HCT116 (cell line): ENCODE results near the gene LRRC1. TPM values are rescaled to one million over a fixed set of nuclear protein-coding genes. Genes with fewer than 3 reads are reported as not detected.
A peak's percentile ranks its signal among the peaks of the same experiment; 100 is the strongest.

Experiments
- ATAC-seq: fragments of 200-7000 bp; cut with Tn5 transposase; 2 replicates; pipeline ENCODE4 v1.9.1; 2020; ENCODE audit warnings: mild to moderate bottlenecking, moderate library complexity
- BruUV-seq: library from RNA; stranded (reverse); fragments of 400-500 nt; replicated peaks from 2 replicates; lab custom pipeline; 2021; lab: Mats Ljungman, UMichigan
- CTCF ChIA-PET: fragments of 300-600 bp; sonication (Branson Sonifier 250); formaldehyde crosslinking; loops from one replicate; lab custom pipeline; 2021; ENCODE audit warnings: antibody characterized with exemption; lab: Charles Lee
- POLR2A ChIA-PET: fragments of 300-600, 350-600 bp; sonication (Branson Sonifier 250); formaldehyde crosslinking; loops from one replicate; lab custom pipeline; 2021; ENCODE audit warnings: antibody characterized with exemption; lab: Charles Lee
- RAD21 ChIA-PET, 2 experiments: fragments of 300-600 bp; sonication (Branson Sonifier 250); formaldehyde crosslinking; loops; one replicate each; lab custom pipeline; 2023; ENCODE audit warnings: low total read pairs in 2 of 2; ENCODE audit not compliant: uncharacterized antibody in 2 of 2, unreplicated experiment in 2 of 2, low non-redundant PET in 1 of 2; lab: Charles Lee
- DNase-seq: peaks from one replicate; pipeline ENCODE4 v3.0.0-alpha.2; 2010; ENCODE audit warnings: low read depth, low spot score
- H2AFZ ChIP-seq: fragments of 200-600 bp; shearing (Covaris generic), sonication (generic); 2 replicates; pipeline ENCODE4 v1.6.1; 2017; ENCODE audit warnings: low read depth, mixed run types, mixed read lengths, antibody characterized with exemption, low read length; ENCODE audit not compliant: poor library complexity, severe bottlenecking
- H3K27ac ChIP-seq: 2 replicates; pipeline ENCODE4 v1.5.1; 2012; ENCODE audit warnings: low read depth, low read length
- H3K27me3 ChIP-seq: fragments of 200-600 bp; sonication (generic); 2 replicates; pipeline ENCODE4 v1.6.1; 2016; ENCODE audit warnings: mixed run types, low read length, mixed read lengths; ENCODE audit not compliant: insufficient read depth
- H3K36me3 ChIP-seq, 2 experiments: fragments of 200-500 bp in 1 of 2; fragments of 200-600 bp in 1 of 2; sonication (Bioruptor generic) in 1 of 2; sonication (generic) in 1 of 2; 2 replicates each; pipeline versions ENCODE4 v1.5.1 to v1.6.1; 2014 to 2016; ENCODE audit warnings: low read length in 2 of 2, inconsistent platforms in 1 of 2, mixed read lengths in 1 of 2, mixed run types in 1 of 2; ENCODE audit not compliant: insufficient read depth in 2 of 2, control insufficient read depth in 1 of 2
- H3K4me1 ChIP-seq, 2 experiments: fragments of 200-600 bp in 1 of 2; sonication (generic) in 1 of 2; 2 replicates each; pipeline versions ENCODE4 v1.5.1 to v1.6.1; 2012 to 2017; ENCODE audit warnings: low read length in 2 of 2, inconsistent platforms in 1 of 2, mild to moderate bottlenecking in 1 of 2, mixed read lengths in 1 of 2, mixed run types in 1 of 2, moderate library complexity in 1 of 2; ENCODE audit not compliant: insufficient read depth in 2 of 2, control insufficient read depth in 1 of 2
- H3K4me2 ChIP-seq: fragments of 200-600 bp; sonication (generic); 2 replicates; pipeline ENCODE4 v1.6.1; 2017; ENCODE audit warnings: mixed run types, low read length, mixed read lengths
- H3K4me3 ChIP-seq, 2 experiments: fragments of 200-600 bp in 1 of 2; sonication (generic) in 1 of 2; replicated peaks in 1 of 2; 2 replicates each; pipeline ENCODE4 v1.5.1; 2011 to 2016; ENCODE audit warnings: low read length in 2 of 2, control low read depth in 1 of 2, low read depth in 1 of 2, mild to moderate bottlenecking in 1 of 2, mixed read lengths in 1 of 2, mixed run types in 1 of 2
- H3K79me2 ChIP-seq: fragments of 200-600 bp; sonication (generic); 2 replicates; pipeline ENCODE4 v1.6.1; 2017; ENCODE audit warnings: mild to moderate bottlenecking, mixed run types, low read length, moderate library complexity, mixed read lengths; ENCODE audit not compliant: insufficient read depth
- H3K9ac ChIP-seq: fragments of 200-600 bp; sonication (generic); 2 replicates; pipeline ENCODE4 v1.6.1; 2016; ENCODE audit warnings: low read length, mixed read lengths
- H3K9me2 ChIP-seq: fragments of 200-600 bp; sonication (generic), shearing (Covaris generic); 2 replicates; pipeline ENCODE4 v1.6.1; 2017; ENCODE audit warnings: mixed run types, mild to moderate bottlenecking, moderate library complexity; ENCODE audit not compliant: insufficient read depth
- H3K9me3 ChIP-seq, 2 experiments: fragments of 200-500 bp in 1 of 2; fragments of 200-600 bp in 1 of 2; sonication (Bioruptor generic) in 1 of 2; sonication (generic) in 1 of 2; 2 replicates each; pipeline ENCODE4 v1.6.1; 2014 to 2017; ENCODE audit warnings: low read length in 2 of 2, mixed read lengths in 2 of 2, inconsistent platforms in 1 of 2, low read depth in 1 of 2, mild to moderate bottlenecking in 1 of 2, mixed run types in 1 of 2, moderate library complexity in 1 of 2; ENCODE audit not compliant: control insufficient read depth in 1 of 2, insufficient read depth in 1 of 2
- H4K20me1 ChIP-seq: fragments of 200-600 bp; sonication (generic), shearing (Covaris generic); 2 replicates; pipeline ENCODE4 v1.6.1; 2017; ENCODE audit warnings: mixed run types, mild to moderate bottlenecking, moderate library complexity; ENCODE audit not compliant: insufficient read depth
- CEBPB ChIP-seq: IDR thresholded peaks from 2 replicates; pipeline ENCODE4 v1.6.1; 2012; ENCODE audit warnings: low read depth
- ELF1 ChIP-seq: IDR thresholded peaks from 2 replicates; pipeline ENCODE4 v1.6.1; 2012; ENCODE audit warnings: low read depth, borderline replicate concordance
- EZH2 ChIP-seq: fragments of 200-600 bp; sonication (generic); IDR thresholded peaks from 2 replicates; pipeline ENCODE4 v1.6.1; 2017; ENCODE audit warnings: antibody characterized with exemption, mixed run types
- POLR2A ChIP-seq: IDR thresholded peaks from 2 replicates; pipeline ENCODE4 v1.7.0; 2011; ENCODE audit warnings: borderline replicate concordance; ENCODE audit not compliant: insufficient read depth, insufficient read length; ENCODE audit errors: extremely low read depth
- POLR2AphosphoS5 ChIP-seq: IDR thresholded peaks from 2 replicates; pipeline ENCODE4 v1.6.1; 2011; ENCODE audit warnings: mild to moderate bottlenecking, low read depth, low read length, moderate library complexity
- RAD21 ChIP-seq: IDR thresholded peaks from 2 replicates; pipeline ENCODE4 v1.6.1; 2012; ENCODE audit warnings: low read depth, mild to moderate bottlenecking
- SP1 ChIP-seq: IDR thresholded peaks from 2 replicates; pipeline ENCODE4 v1.6.1; 2012; ENCODE audit warnings: low read depth
- TCF7L2 ChIP-seq: IDR thresholded peaks from 2 replicates; pipeline ENCODE4 v1.7.0; 2011; ENCODE audit warnings: borderline replicate concordance, inconsistent platforms; ENCODE audit not compliant: insufficient read depth, insufficient read length; ENCODE audit errors: extremely low read depth
- YY1 ChIP-seq: IDR thresholded peaks from 2 replicates; pipeline ENCODE4 v1.6.1; 2011; ENCODE audit warnings: low read length, low read depth, moderate library complexity, mild to moderate bottlenecking; ENCODE audit not compliant: insufficient replicate concordance; ENCODE audit errors: extremely low read depth
- ZFX ChIP-seq: fragments of 450-650 bp; IDR thresholded peaks from 2 replicates; pipeline ENCODE4 v1.6.1; 2017
- ZNF274 ChIP-seq: fragments of 200-500 bp; sonication (Bioruptor generic); IDR thresholded peaks from 2 replicates; pipeline ENCODE4 v1.6.1; 2014; ENCODE audit warnings: mild to moderate bottlenecking, low read depth, low read length, inconsistent platforms
- intact Hi-C: fragments of 100-400 bp; cut with micrococcal nuclease; formaldehyde crosslinking; loops from 2 replicates; pipeline ENCODE4 v1.10.0; 2022
- total RNA-seq: library from RNA; stranded (reverse); gene quantifications from one replicate; pipeline ENCODE4 v1.2.1, GENCODE V29; 2021; ENCODE audit not compliant: unreplicated experiment
- TF ChIP-seq, protein P1 (sequence below): IDR thresholded peaks from 2 replicates; pipeline ENCODE4 v1.6.1; 2012
- TF ChIP-seq, protein P2 (sequence below): IDR thresholded peaks from 2 replicates; pipeline ENCODE4 v1.6.1; 2012
- TF ChIP-seq, protein P3 (sequence below), 3 experiments: fragments of 200-600 bp in 1 of 3; sonication (generic) in 1 of 3; IDR thresholded peaks in 2 of 3; conservative IDR thresholded peaks in 1 of 3; 2 replicates each; pipeline ENCODE4 v1.5.1; 2012 to 2017; ENCODE audit warnings: low read depth in 2 of 3, low read length in 2 of 3, antibody characterized with exemption in 1 of 3, borderline replicate concordance in 1 of 3, control low read depth in 1 of 3, mild to moderate bottlenecking in 1 of 3, mixed read lengths in 1 of 3, mixed run types in 1 of 3, moderate library complexity in 1 of 3; ENCODE audit not compliant: insufficient read depth in 1 of 3
- TF ChIP-seq, protein P4 (sequence below): IDR thresholded peaks from 2 replicates; pipeline ENCODE4 v1.6.1; 2011; ENCODE audit warnings: mild to moderate bottlenecking, low read length, moderate library complexity; ENCODE audit not compliant: insufficient replicate concordance; ENCODE audit errors: extremely low read depth

LRRC1 gene
- total RNA-seq, 1 experiment from 2014 or later = 19.8 TPM

DNA sequence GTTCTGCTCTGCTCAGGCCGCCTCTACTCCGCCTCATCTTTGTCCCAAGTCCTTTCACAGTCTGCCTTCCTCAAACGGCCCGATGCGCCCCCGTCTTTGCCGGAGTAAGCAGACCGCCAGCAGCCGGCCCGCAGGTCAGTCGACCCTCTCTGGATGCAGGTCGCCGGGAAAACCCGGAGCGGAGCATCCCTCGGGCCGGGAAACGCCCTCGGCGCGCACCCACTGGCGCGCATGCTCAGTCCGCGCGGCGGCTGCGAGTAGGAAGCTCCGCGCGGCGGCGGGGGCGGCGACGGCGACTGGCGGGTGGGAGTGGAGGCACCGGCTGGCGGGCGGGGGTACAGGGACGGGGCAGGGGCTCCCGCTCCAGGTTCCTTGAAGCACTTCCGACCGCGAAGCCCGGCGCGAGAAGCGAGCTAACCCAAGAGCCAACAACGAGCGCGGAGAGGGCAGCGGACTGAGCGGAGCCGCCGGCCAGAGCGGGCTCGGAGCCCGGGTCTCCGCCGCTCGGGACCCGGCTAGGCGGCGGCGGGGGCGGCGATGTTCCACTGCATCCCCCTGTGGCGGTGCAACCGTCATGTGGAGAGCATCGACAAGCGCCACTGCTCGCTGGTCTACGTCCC, at the start of gene LRRC1 (continued):
- TF ChIP-seq, protein P1, sequence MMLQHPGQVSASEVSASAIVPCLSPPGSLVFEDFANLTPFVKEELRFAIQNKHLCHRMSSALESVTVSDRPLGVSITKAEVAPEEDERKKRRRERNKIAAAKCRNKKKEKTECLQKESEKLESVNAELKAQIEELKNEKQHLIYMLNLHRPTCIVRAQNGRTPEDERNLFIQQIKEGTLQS = no peak
- peak; percentile 89 for TF ChIP-seq SP1
- no peak for TF ChIP-seq CEBPB
- no peak for TF ChIP-seq RAD21
- TF ChIP-seq YY1 = peak; percentile 62
- no peak; the same call in none of the 2 replicates for TF ChIP-seq ELF1
- TF ChIP-seq, all 23 proteins: peak for 9

DNA sequence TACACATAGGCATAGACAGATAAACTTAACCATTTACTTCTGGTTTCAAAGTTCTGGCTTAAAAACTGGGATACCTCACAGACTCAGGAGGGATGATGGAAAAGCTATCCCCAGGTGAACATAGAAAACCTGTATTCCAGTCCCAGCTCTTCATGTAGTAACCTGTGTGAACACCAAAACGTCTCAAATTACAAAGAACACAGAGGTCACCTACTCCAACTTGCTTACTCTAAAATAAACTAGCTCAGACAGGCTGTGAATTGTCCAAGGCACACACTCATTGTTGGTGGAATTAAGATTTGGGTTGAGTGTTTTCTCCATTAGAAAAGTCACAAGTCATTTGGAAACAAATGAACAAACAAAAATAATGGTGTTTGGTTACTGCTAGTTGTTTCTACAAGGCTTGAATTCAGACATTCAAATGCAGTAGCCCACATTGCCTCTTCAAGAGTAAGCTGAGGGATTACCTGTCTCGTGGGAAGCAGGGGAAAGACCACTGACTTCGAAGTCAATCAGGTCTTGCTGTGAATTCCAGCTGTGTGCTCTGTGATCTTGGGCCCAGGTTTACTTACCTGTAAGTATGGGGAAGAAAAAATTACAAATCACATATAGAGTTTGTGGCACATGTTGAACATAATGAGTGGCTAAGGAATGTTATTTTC, 48.2 kb upstream of the LRRC1 start:
- no peaks in the 10 kb centered on the region for H3K79me2 ChIP-seq
- DNase-seq (no peak), ATAC-seq (peak; percentile 70; the same call in 1 of the 2 replicates)
- no peak overlapping the region for H3K9ac ChIP-seq
- H3K9me2 ChIP-seq = no peaks in the 10 kb centered on the region
- ChIA-PET POLR2A (interaction anchor here (1.8 kb wide), 1 partner anchor 12 kb away, joined by 8 read pairs; no protein-coding TSS in a partner anchor), CTCF (interaction anchor here (2.0 kb wide), 1 partner anchor 12 kb away, joined by 7 read pairs; no protein-coding TSS in a partner anchor), RAD21 (no interaction called here)
- no peaks in the 10 kb centered on the region for H3K27me3 ChIP-seq
- H4K20me1 ChIP-seq = no peaks in the 10 kb centered on the region
- H3K4me2 ChIP-seq = peak overlapping the region; percentile 50
- BruUV-seq = no TSS peak
- H3K4me1 ChIP-seq = peaks cover 24 to 29% of the 10 kb centered on the region in 2 experiments
- H3K27ac ChIP-seq = no peak overlapping the region
- no peaks in the 10 kb centered on the region for H3K36me3 ChIP-seq
- no peak overlapping the region for H2AFZ ChIP-seq
- no peak overlapping the region for H3K4me3 ChIP-seq
- intact Hi-C loops = loop anchor here (5.0 kb wide), 1 partner anchor 46 kb away; no protein-coding TSS in a partner anchor
- no peak for TF ChIP-seq POLR2A
- no peak for TF ChIP-seq CEBPB
- no peak for TF ChIP-seq ZNF274
- TF ChIP-seq, protein P2, sequence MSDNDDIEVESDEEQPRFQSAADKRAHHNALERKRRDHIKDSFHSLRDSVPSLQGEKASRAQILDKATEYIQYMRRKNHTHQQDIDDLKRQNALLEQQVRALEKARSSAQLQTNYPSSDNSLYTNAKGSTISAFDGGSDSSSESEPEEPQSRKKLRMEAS = no peak
- no peak for TF ChIP-seq RAD21
- TF ChIP-seq TCF7L2 = no peak
- TF ChIP-seq ELF1 = no peak
- TF ChIP-seq, protein P3, sequence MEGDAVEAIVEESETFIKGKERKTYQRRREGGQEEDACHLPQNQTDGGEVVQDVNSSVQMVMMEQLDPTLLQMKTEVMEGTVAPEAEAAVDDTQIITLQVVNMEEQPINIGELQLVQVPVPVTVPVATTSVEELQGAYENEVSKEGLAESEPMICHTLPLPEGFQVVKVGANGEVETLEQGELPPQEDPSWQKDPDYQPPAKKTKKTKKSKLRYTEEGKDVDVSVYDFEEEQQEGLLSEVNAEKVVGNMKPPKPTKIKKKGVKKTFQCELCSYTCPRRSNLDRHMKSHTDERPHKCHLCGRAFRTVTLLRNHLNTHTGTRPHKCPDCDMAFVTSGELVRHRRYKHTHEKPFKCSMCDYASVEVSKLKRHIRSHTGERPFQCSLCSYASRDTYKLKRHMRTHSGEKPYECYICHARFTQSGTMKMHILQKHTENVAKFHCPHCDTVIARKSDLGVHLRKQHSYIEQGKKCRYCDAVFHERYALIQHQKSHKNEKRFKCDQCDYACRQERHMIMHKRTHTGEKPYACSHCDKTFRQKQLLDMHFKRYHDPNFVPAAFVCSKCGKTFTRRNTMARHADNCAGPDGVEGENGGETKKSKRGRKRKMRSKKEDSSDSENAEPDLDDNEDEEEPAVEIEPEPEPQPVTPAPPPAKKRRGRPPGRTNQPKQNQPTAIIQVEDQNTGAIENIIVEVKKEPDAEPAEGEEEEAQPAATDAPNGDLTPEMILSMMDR (IDR thresholded peaks at IDR 0.05 in 2 of 3, conservative IDR thresholded peaks at IDR 0.05 in 1 of 3; ENCODE audit: borderline replicate concordance in 1 of 3, insufficient read depth in 1 of 3, low read depth in 2 of 3, low read length in 2 of 3) = no peak
- TF ChIP-seq POLR2AphosphoS5 = no peak
- TF ChIP-seq ZFX = no peak
- TF ChIP-seq EZH2 = no peak
- TF ChIP-seq, protein P4, sequence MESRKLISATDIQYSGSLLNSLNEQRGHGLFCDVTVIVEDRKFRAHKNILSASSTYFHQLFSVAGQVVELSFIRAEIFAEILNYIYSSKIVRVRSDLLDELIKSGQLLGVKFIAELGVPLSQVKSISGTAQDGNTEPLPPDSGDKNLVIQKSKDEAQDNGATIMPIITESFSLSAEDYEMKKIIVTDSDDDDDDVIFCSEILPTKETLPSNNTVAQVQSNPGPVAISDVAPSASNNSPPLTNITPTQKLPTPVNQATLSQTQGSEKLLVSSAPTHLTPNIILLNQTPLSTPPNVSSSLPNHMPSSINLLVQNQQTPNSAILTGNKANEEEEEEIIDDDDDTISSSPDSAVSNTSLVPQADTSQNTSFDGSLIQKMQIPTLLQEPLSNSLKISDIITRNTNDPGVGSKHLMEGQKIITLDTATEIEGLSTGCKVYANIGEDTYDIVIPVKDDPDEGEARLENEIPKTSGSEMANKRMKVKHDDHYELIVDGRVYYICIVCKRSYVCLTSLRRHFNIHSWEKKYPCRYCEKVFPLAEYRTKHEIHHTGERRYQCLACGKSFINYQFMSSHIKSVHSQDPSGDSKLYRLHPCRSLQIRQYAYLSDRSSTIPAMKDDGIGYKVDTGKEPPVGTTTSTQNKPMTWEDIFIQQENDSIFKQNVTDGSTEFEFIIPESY = no peak
- TF ChIP-seq YY1 = no peak
- no peak; the same call in 1 of the 2 replicates for TF ChIP-seq SP1
- no peaks in the 10 kb centered on the region for H3K9me3 ChIP-seq
